ENCODE measurements around the gene C19orf44.
"Not testable (repeated sequence)": the region's sequence is repeated elsewhere in the genome, so short reads cannot be mapped to it uniquely, and the experiment has no call there.

The C19orf44 gene

GRCh38 chr19:16467581-16467980 is 28.6 kb upstream of the C19orf44 start:
- Histone ChIP-seq H2AFZ (ENCODE audit: low read length) (no peak overlapping the region), H4K20me1 (ENCODE audit: insufficient read depth, low read length, poor library complexity, severe bottlenecking) (peaks cover 52% of the 10 kb centered on the region), H3F3A (ENCODE audit: low read depth) (no peaks in the 10 kb centered on the region), H3K36me3 (ENCODE audit: insufficient read depth, low read length) (0 out of 2 replicates have a peak, but pooled peaks cover 4% of the 10 kb centered on the region), H3K4me3 (ENCODE audit: low read length, poor library complexity, severe bottlenecking) (no peak overlapping the region), H3K9ac (ENCODE audit: low read depth, low read length, poor library complexity, severe bottlenecking) (peak overlapping the region; percentile 10), H3K9me3 (ENCODE audit: insufficient read depth, low read depth, low read length) (no peaks in the 10 kb centered on the region), H3K27me3 (ENCODE audit: insufficient read depth, low read length, poor library complexity, severe bottlenecking) (no peaks in the 10 kb centered on the region), H3K4me2 (ENCODE audit: low read depth, low read length, poor library complexity, severe bottlenecking) (peak overlapping the region; percentile 98), H3K9me2 (replicated peaks; ENCODE audit: low read depth, low read length) (no peaks in the 10 kb centered on the region), H3K4me1 (ENCODE audit: insufficient read depth, low read length, poor library complexity, severe bottlenecking) (peaks cover 45% of the 10 kb centered on the region), H3K79me2 (ENCODE audit: insufficient read depth, low read length) (peaks cover 90% of the 10 kb centered on the region)
- TF ChIP-seq CTCF (conservative IDR thresholded peaks at IDR 0.05; ENCODE audit: low read length) (no peak), EZH2phosphoT487 (IDR thresholded peaks at IDR 0.05; ENCODE audit: borderline replicate concordance) (no peak)

GRCh38 chr19:16470541-16470910 is 25.7 kb upstream of the C19orf44 start:
- peaks cover 36% of the 10 kb centered on the region for H3K4me1 ChIP-seq (ENCODE audit: insufficient read depth, low read length, poor library complexity, severe bottlenecking)
- H3K4me2 ChIP-seq (ENCODE audit: low read depth, low read length, poor library complexity, severe bottlenecking), result peak overlapping the region; percentile 98
- peak overlapping the region; percentile 99 for H3K4me3 ChIP-seq (ENCODE audit: low read length, poor library complexity, severe bottlenecking)
- H3K36me3 ChIP-seq (ENCODE audit: insufficient read depth, low read length), result no peaks in the 10 kb centered on the region
- H3K9me2 ChIP-seq (replicated peaks; ENCODE audit: low read depth, low read length), result no peaks in the 10 kb centered on the region
- peak overlapping the region; percentile 82 for H3K9ac ChIP-seq (ENCODE audit: low read depth, low read length, poor library complexity, severe bottlenecking)
- H3K27me3 ChIP-seq (ENCODE audit: insufficient read depth, low read length, poor library complexity, severe bottlenecking), result no peaks in the 10 kb centered on the region
- H3F3A ChIP-seq (ENCODE audit: low read depth), result no peaks in the 10 kb centered on the region
- H3K79me2 ChIP-seq (ENCODE audit: insufficient read depth, low read length), result peaks cover 60% of the 10 kb centered on the region
- TF ChIP-seq CTCF (conservative IDR thresholded peaks at IDR 0.05; ENCODE audit: low read length), result no peak
- no peak for TF ChIP-seq EZH2phosphoT487 (IDR thresholded peaks at IDR 0.05; ENCODE audit: borderline replicate concordance)
- H2AFZ ChIP-seq (ENCODE audit: low read length), result no peak overlapping the region
- H4K20me1 ChIP-seq (ENCODE audit: insufficient read depth, low read length, poor library complexity, severe bottlenecking), result peaks cover 33% of the 10 kb centered on the region
- no peaks in the 10 kb centered on the region for H3K9me3 ChIP-seq (ENCODE audit: insufficient read depth, low read depth, low read length)

- H3K4me3 ChIP-seq (ENCODE audit: low read length, poor library complexity, severe bottlenecking), result peak overlapping the region; percentile 99
- H3K79me2 ChIP-seq (ENCODE audit: insufficient read depth, low read length), result peaks cover 55% of the 10 kb centered on the region
- H2AFZ ChIP-seq (ENCODE audit: low read length), result peak overlapping the region; percentile 70; the same call in 1 of the 2 replicates
- H3K36me3 ChIP-seq (ENCODE audit: insufficient read depth, low read length), result no peaks in the 10 kb centered on the region
- H4K20me1 ChIP-seq (ENCODE audit: insufficient read depth, low read length, poor library complexity, severe bottlenecking), result peaks cover 29% of the 10 kb centered on the region
- H3K9me2 ChIP-seq (replicated peaks; ENCODE audit: low read depth, low read length), result no peaks in the 10 kb centered on the region
- peak overlapping the region; percentile 98 for H3K4me2 ChIP-seq (ENCODE audit: low read depth, low read length, poor library complexity, severe bottlenecking)
- H3K9ac ChIP-seq (ENCODE audit: low read depth, low read length, poor library complexity, severe bottlenecking), result peak overlapping the region; percentile 82
- peaks cover 35% of the 10 kb centered on the region for H3K4me1 ChIP-seq (ENCODE audit: insufficient read depth, low read length, poor library complexity, severe bottlenecking)
- H3F3A ChIP-seq (ENCODE audit: low read depth), result no peaks in the 10 kb centered on the region
- H3K27me3 ChIP-seq (ENCODE audit: insufficient read depth, low read length, poor library complexity, severe bottlenecking), result no peaks in the 10 kb centered on the region
- H3K9me3 ChIP-seq (ENCODE audit: insufficient read depth, low read depth, low read length), result no peaks in the 10 kb centered on the region
- no peak for TF ChIP-seq EZH2phosphoT487 (IDR thresholded peaks at IDR 0.05; ENCODE audit: borderline replicate concordance)
- TF ChIP-seq CTCF (conservative IDR thresholded peaks at IDR 0.05; ENCODE audit: low read length), result no peak
Observed at GRCh38 chr19:16470911-16471811, 25.0 kb upstream of the C19orf44 start.

- H3K36me3 ChIP-seq (ENCODE audit: insufficient read depth, low read length); H3K27me3 ChIP-seq (ENCODE audit: insufficient read depth, low read length, poor library complexity, severe bottlenecking); H3F3A ChIP-seq (ENCODE audit: low read depth); H3K9me2 ChIP-seq (replicated peaks; ENCODE audit: low read depth, low read length); H3K9me3 ChIP-seq (ENCODE audit: insufficient read depth, low read depth, low read length): not testable (repeated sequence)
- Histone ChIP-seq H4K20me1 (ENCODE audit: insufficient read depth, low read length, poor library complexity, severe bottlenecking) (peaks cover 24% of the 10 kb centered on the region), H3K79me2 (ENCODE audit: insufficient read depth, low read length) (peaks cover 41% of the 10 kb centered on the region), H3K4me1 (ENCODE audit: insufficient read depth, low read length, poor library complexity, severe bottlenecking) (peaks cover 31% of the 10 kb centered on the region), H2AFZ (ENCODE audit: low read length) (peak overlapping the region; percentile 88), H3K4me3 (ENCODE audit: low read length, poor library complexity, severe bottlenecking) (peak overlapping the region; percentile 99), H3K9ac (ENCODE audit: low read depth, low read length, poor library complexity, severe bottlenecking) (peak overlapping the region; percentile 63), H3K4me2 (ENCODE audit: low read depth, low read length, poor library complexity, severe bottlenecking) (peak overlapping the region; percentile 76)
Observed at GRCh38 chr19:16472559-16472899, 23.7 kb upstream of the C19orf44 start.
